Activated T-helper 1 cell treated with anti-CD3 and anti-CD28 coated beads, Interleukin-12 subunit alpha, Interleukin-12 subunit beta, Interleukin-2, Interleukin-4 antibody, amounts not matched to agents 30 ng/mL and 10 ng/mL and 1 ng/mL, durations not matched to agents 14 hours and 24 hours and 36 hours (primary cell): Measurements from ENCODE around the gene DGCR6L. TPM values are rescaled to one million over a fixed set of nuclear protein-coding genes. Genes with fewer than 3 reads are reported as not detected.
"Not testable (repeated sequence)": the region's sequence is repeated elsewhere in the genome, so short reads cannot be mapped to it uniquely, and the experiment has no call there.

Experiments
- DNase-seq: peaks from one replicate; pipeline ENCODE4 v3.0.0; 2021; ENCODE audit warnings: low spot score
- H3K27ac Mint-ChIP-seq: one replicate; pipeline ENCODE4 v1.8.0; 2021; ENCODE audit warnings: mild to moderate bottlenecking, mixed read lengths
- H3K27me3 Mint-ChIP-seq: one replicate; pipeline ENCODE4 v1.8.0; 2022; ENCODE audit warnings: mild to moderate bottlenecking, moderate library complexity, mixed read lengths; ENCODE audit not compliant: insufficient read depth
- H3K36me3 Mint-ChIP-seq: one replicate; pipeline ENCODE4 v1.8.0; 2021; ENCODE audit warnings: low read depth, mixed read lengths
- H3K4me1 Mint-ChIP-seq: one replicate; pipeline ENCODE4 v1.8.0; 2021; ENCODE audit warnings: low read depth, mixed read lengths
- H3K4me3 Mint-ChIP-seq: one replicate; pipeline ENCODE4 v1.8.0; 2021; ENCODE audit warnings: mild to moderate bottlenecking, moderate library complexity, mixed read lengths
- H3K9me3 Mint-ChIP-seq: one replicate; pipeline ENCODE4 v1.8.0; 2021; ENCODE audit warnings: mixed read lengths
- intact Hi-C: fragments of 100-400 bp; cut with micrococcal nuclease; formaldehyde crosslinking; loops from one replicate; pipeline ENCODE4 v1.15.1; 2024
- total RNA-seq: library from RNA; stranded (reverse); gene quantifications from 2 replicates; pipeline ENCODE4 v1.2.3, GENCODE V29; 2022

The DGCR6L gene
- total RNA-seq, 1 donor from 2014 or later, result 40.6 TPM

GRCh38 chr22:20355939-20356636 is 36.2 kb upstream of the DGCR6L start:
- H3K4me1 Mint-ChIP-seq, intact Hi-C loops, H3K27ac Mint-ChIP-seq, H3K9me3 Mint-ChIP-seq, H3K36me3 Mint-ChIP-seq, DNase-seq, H3K4me3 Mint-ChIP-seq, H3K27me3 Mint-ChIP-seq: not testable (repeated sequence)

GRCh38 chr22:20354238-20354975 is 34.5 kb upstream of the DGCR6L start:
- H3K27me3 Mint-ChIP-seq, result peaks cover 7% of the 10 kb centered on the region

GRCh38 chr22:20352536-20352935 is 32.7 kb upstream of the DGCR6L start:
- intact Hi-C loops, H3K27ac Mint-ChIP-seq, DNase-seq, H3K4me3 Mint-ChIP-seq, H3K9me3 Mint-ChIP-seq, H3K36me3 Mint-ChIP-seq, H3K27me3 Mint-ChIP-seq, H3K4me1 Mint-ChIP-seq: not testable (repeated sequence)

More at GRCh38 chr22:20354238-20354975, 34.5 kb upstream of the DGCR6L start:
- no peaks in the 10 kb centered on the region for H3K36me3 Mint-ChIP-seq
- no peaks in the 10 kb centered on the region for H3K4me1 Mint-ChIP-seq
- no peak overlapping the region for H3K27ac Mint-ChIP-seq
- intact Hi-C loops, result no loop called here
- DNase-seq, result no peak
- no peak overlapping the region for H3K4me3 Mint-ChIP-seq
- no peaks in the 10 kb centered on the region for H3K9me3 Mint-ChIP-seq

GRCh38 chr22:20346553-20346952 is 26.7 kb upstream of the DGCR6L start:
- DNase-seq, intact Hi-C loops, H3K27me3 Mint-ChIP-seq, H3K27ac Mint-ChIP-seq, H3K9me3 Mint-ChIP-seq, H3K36me3 Mint-ChIP-seq, H3K4me1 Mint-ChIP-seq, H3K4me3 Mint-ChIP-seq: not testable (repeated sequence)

- H3K27ac Mint-ChIP-seq, H3K4me1 Mint-ChIP-seq, H3K9me3 Mint-ChIP-seq, H3K4me3 Mint-ChIP-seq, DNase-seq, H3K36me3 Mint-ChIP-seq, H3K27me3 Mint-ChIP-seq, intact Hi-C loops: not testable (repeated sequence)
These were observed 18.4 kb upstream of the DGCR6L start for GRCh38 chr22:20338291-20338690.

GRCh38 chr22:20337807-20338206 is 17.9 kb upstream of the DGCR6L start:
- DNase-seq, H3K36me3 Mint-ChIP-seq, H3K4me3 Mint-ChIP-seq, H3K27me3 Mint-ChIP-seq, H3K27ac Mint-ChIP-seq, H3K9me3 Mint-ChIP-seq, H3K4me1 Mint-ChIP-seq, intact Hi-C loops: not testable (repeated sequence)

GRCh38 chr22:20336561-20336960 is 16.7 kb upstream of the DGCR6L start:
- H3K36me3 Mint-ChIP-seq, DNase-seq, intact Hi-C loops, H3K4me3 Mint-ChIP-seq, H3K27me3 Mint-ChIP-seq, H3K4me1 Mint-ChIP-seq, H3K27ac Mint-ChIP-seq, H3K9me3 Mint-ChIP-seq: not testable (repeated sequence)

- Mint-ChIP-seq H3K4me3 (peak overlapping the region; percentile 67), H3K27ac (peak overlapping the region; percentile 84), H3K4me1 (peaks cover 13% of the 10 kb centered on the region)
- H3K27me3 Mint-ChIP-seq, H3K36me3 Mint-ChIP-seq, H3K9me3 Mint-ChIP-seq, DNase-seq: not testable (repeated sequence)
- intact Hi-C loops, result loop anchor here (10.0 kb wide), 1 partner anchor 474 kb away; the partner anchor contains the start of genes GNB1L and RTL10
These were observed 8.7 kb upstream of the DGCR6L start for GRCh38 chr22:20328569-20328930.

GRCh38 chr22:20325996-20326395 is 6.1 kb upstream of the DGCR6L start:
- H3K4me3 Mint-ChIP-seq, DNase-seq, H3K9me3 Mint-ChIP-seq, H3K27me3 Mint-ChIP-seq, H3K36me3 Mint-ChIP-seq: not testable (repeated sequence)
- intact Hi-C loops, result loop anchor here (10.0 kb wide), 1 partner anchor 471 kb away; the partner anchor contains the start of genes GNB1L and RTL10
- H3K4me1 Mint-ChIP-seq, result peaks cover 34% of the 10 kb centered on the region
- H3K27ac Mint-ChIP-seq, result peak overlapping the region; percentile 29

GRCh38 chr22:20324139-20324516 is 4.3 kb upstream of the DGCR6L start:
- H3K4me1 Mint-ChIP-seq, result peaks cover 43% of the 10 kb centered on the region
- peak; percentile 44 for DNase-seq
- H3K27ac Mint-ChIP-seq, result peak overlapping the region; percentile 87
- peak overlapping the region; percentile 56 for H3K4me3 Mint-ChIP-seq
- no peaks in the 10 kb centered on the region for H3K9me3 Mint-ChIP-seq
- intact Hi-C loops, result loop anchor here (1.0 to 10.0 kb wide), 5 partner anchors 70 to 678 kb away; partner anchors contain the start of genes GNB1L, MED15, RTL10 and THAP7
- no peaks in the 10 kb centered on the region for H3K27me3 Mint-ChIP-seq
- no peaks in the 10 kb centered on the region for H3K36me3 Mint-ChIP-seq

GRCh38 chr22:20321552-20322211 is 1.8 kb upstream of the DGCR6L start:
- Mint-ChIP-seq H3K4me3 (peak overlapping the region; percentile 92), H3K4me1 (peaks cover 63% of the 10 kb centered on the region), H3K27ac (peak overlapping the region; percentile 61)
- not testable (repeated sequence) for H3K36me3 Mint-ChIP-seq, H3K27me3 Mint-ChIP-seq, H3K9me3 Mint-ChIP-seq, DNase-seq
- intact Hi-C loops, result loop anchor here (5.0 to 10.0 kb wide), 4 partner anchors 186 to 681 kb away; partner anchors contain the start of genes GNB1L, MED15, RTL10 and THAP7

GRCh38 chr22:20320659-20321551 is 1.0 kb upstream of the DGCR6L start:
- peak overlapping the region; percentile 86 for H3K27ac Mint-ChIP-seq
- peak overlapping the region; percentile 92 for H3K4me3 Mint-ChIP-seq
- not testable (repeated sequence) for DNase-seq, H3K27me3 Mint-ChIP-seq, H3K36me3 Mint-ChIP-seq, H3K9me3 Mint-ChIP-seq
- intact Hi-C loops, result loop anchor here (1.0 to 10.0 kb wide), 7 partner anchors 22 to 681 kb away; partner anchors contain the start of genes GNB1L, MED15, RTL10 and THAP7
- H3K4me1 Mint-ChIP-seq, result peaks cover 62% of the 10 kb centered on the region
